GM21723 (cell line): Measurements from ENCODE around the gene FOXP1.
A peak's percentile ranks its signal among the peaks of the same experiment; 100 is the strongest.
"Not testable (repeated sequence)": the region's sequence is repeated elsewhere in the genome, so short reads cannot be mapped to it uniquely, and the experiment has no call there.

Experiments used
- ATAC-seq: cut with Tn5 transposase; IDR thresholded peaks from one replicate; pipeline ENCODE4 v1.9.1; 2021; ENCODE audit warnings: mild to moderate bottlenecking, moderate library complexity; ENCODE audit not compliant: unreplicated experiment

Gene FOXP1

GRCh38 chr3:71031181-71031580 is 552.3 kb downstream of the FOXP1 start:
- no peak for ATAC-seq

- no peak for ATAC-seq
Measured at GRCh38 chr3:71030748-71031147, 552.8 kb downstream of the FOXP1 start.

- ATAC-seq: no peak
Measured at GRCh38 chr3:71029770-71030169, 553.8 kb downstream of the FOXP1 start.

- no peak for ATAC-seq
Measured at GRCh38 chr3:71028802-71029201, 554.7 kb downstream of the FOXP1 start.

GRCh38 chr3:71028184-71028583 is 555.3 kb downstream of the FOXP1 start:
- ATAC-seq: no peak

- no peak for ATAC-seq
Measured at GRCh38 chr3:71026634-71027578, 556.6 kb downstream of the FOXP1 start.

GRCh38 chr3:71025516-71025915 is 558.0 kb downstream of the FOXP1 start:
- ATAC-seq: no peak

- no peak for ATAC-seq
Measured at GRCh38 chr3:71025010-71025409, 558.5 kb downstream of the FOXP1 start.

GRCh38 chr3:71022551-71023335 is 560.8 kb downstream of the FOXP1 start:
- ATAC-seq: no peak

GRCh38 chr3:71018799-71019198 is 564.7 kb downstream of the FOXP1 start:
- no peak for ATAC-seq

- no peak for ATAC-seq
Measured at GRCh38 chr3:71016178-71016845, 567.2 kb downstream of the FOXP1 start.

- not testable (repeated sequence) for ATAC-seq
Measured at GRCh38 chr3:71014616-71015015, 568.9 kb downstream of the FOXP1 start.

- ATAC-seq: no peak
Measured at GRCh38 chr3:71012971-71013370, 570.6 kb downstream of the FOXP1 start.

GRCh38 chr3:71011565-71012287 is 571.8 kb downstream of the FOXP1 start:
- ATAC-seq: peak; percentile 60

GRCh38 chr3:71010726-71011455 is 572.6 kb downstream of the FOXP1 start:
- ATAC-seq: peak; percentile 65

- ATAC-seq: no peak
Measured at GRCh38 chr3:71008350-71008935, 575.1 kb downstream of the FOXP1 start.

- ATAC-seq: no peak
Measured at GRCh38 chr3:71006810-71007785, 576.4 kb downstream of the FOXP1 start.

- ATAC-seq: no peak
Measured at GRCh38 chr3:71005702-71006321, 577.7 kb downstream of the FOXP1 start.
